ENCODE results near the gene MRPS14.
A peak's percentile ranks its signal among the peaks of the same experiment; 100 is the strongest.

Gene MRPS14

DNA sequence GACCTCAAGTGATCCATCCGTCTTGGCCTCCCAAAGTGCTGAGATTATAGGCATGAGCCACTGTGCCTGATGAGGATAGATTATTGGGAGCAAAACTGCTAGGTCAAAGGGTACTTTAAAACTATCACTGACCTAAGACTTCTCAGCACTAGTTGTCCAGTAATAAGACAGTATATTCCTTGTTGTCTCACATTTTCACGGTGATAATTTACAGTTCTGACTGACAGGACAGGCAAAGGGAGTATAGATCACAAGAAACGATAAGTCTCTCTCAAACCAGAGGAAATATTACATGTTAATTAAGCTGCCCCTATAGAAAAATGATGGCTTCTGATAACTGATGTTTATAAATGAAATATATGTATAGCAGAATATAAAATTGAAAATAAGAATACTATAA is 3.7 kb downstream of the MRPS14 start:
- no peak for DNase-seq

DNA sequence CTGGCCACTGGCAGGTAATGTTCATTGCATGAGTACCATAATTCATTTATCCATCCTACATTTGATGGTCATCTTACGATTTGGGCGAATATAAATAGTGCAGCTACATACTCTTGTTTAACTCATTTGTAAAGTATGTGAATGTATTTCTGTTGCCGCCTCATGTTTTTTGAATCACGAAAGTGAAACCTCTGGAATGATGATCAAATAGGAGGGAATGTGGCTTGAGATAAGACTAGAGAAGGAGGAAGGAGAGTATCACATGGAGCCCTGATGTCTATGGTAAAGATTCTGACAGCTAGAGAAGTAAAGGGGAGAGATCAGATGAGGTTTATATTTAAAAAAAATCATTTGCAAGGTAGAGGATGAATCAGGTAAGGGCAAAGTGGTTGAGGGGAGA is 8.0 kb downstream of the MRPS14 start:
- DNase-seq = no peak

DNA sequence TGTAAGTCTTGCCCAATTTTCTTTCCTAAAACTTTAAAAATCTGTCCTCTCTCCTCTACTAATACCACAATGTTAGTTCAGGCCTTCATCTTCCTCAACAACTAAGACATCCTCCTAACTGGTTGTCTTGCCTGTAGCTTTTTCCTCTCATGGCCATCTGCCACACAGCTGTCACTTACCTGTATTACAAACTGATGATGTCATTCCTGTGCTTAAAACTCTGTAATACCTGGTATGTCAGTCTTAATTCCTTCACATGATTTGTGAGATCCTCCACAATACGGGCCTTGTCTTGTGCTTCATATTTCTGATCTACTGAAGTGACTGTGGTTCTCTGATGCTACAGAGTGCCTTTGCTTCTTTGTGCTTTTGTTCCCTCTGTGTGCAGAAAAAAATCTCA is 9.8 kb downstream of the MRPS14 start:
- no peak for DNase-seq

DNA sequence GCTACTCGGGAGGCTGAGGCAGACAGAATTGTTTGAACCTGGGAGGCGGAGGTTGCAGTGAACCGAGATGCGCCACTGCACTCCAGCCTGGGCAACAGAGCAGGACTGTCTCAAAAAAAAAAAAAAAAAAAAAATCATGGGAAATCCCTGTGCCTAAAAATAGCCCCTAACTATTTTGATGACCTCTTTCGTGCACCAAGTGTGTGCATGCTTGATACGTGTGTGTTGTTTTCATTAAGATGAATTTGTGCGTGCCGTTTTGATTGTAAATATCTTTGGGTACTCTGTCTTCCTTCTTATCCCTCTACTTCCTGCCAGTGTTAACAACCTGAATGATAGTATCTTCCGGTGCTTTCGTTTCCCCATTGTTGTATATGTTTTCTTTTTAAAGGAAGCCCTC is 13.7 kb downstream of the MRPS14 start:
- no peak for DNase-seq

DNA sequence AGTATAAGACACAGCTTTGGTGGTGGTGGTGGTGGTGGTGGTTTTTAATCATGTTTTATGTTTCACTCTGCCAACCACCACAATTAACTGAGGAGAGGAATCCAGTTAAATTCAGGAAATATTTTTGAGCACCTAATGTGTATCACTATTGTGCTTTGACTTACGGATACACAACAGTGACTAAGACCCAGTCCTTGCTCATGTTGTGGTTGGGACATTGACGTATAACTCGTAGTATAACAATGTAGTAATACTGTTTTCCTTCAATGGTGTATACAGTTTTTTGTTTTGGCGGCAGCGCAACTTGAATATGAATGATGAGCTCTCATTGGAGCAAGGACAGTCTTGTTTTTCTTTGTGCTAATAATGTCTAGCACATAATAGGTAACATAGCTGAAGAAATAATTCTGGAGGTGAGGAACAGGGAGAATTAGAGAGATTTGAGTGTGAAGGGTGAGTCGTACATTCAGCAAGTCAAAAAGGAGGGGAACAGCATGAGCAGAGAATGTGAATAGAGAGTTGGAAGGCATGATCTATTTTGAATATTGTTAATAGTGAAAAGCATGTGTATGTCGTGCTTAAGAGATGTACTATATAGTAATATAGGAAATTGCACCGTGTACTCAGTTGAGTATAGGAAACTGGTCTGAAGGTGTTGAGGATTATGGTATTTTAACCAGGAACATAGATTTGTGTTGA is 18.0 kb downstream of the MRPS14 start:
- peak; percentile 18 for DNase-seq

DNA sequence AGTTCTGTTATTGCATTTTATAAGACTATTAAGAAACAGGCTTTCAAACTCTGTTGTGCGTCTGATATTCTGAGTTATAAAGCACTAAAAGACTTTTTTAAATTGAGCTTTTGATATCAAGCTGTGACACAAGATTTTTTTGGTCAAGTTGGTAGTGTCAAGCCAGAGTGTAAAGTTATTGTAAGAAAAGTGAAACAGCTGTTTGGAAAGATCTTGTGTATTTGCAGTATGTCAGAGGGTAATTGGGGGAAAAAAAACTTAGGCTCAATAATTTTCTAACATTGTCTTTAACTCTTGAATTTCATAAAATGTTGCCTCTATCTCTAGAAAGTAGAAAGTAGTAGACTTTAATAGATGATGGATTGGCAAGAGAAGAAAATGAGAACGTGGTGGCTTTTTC is 19.7 kb downstream of the MRPS14 start:
- no peak for DNase-seq

DNA sequence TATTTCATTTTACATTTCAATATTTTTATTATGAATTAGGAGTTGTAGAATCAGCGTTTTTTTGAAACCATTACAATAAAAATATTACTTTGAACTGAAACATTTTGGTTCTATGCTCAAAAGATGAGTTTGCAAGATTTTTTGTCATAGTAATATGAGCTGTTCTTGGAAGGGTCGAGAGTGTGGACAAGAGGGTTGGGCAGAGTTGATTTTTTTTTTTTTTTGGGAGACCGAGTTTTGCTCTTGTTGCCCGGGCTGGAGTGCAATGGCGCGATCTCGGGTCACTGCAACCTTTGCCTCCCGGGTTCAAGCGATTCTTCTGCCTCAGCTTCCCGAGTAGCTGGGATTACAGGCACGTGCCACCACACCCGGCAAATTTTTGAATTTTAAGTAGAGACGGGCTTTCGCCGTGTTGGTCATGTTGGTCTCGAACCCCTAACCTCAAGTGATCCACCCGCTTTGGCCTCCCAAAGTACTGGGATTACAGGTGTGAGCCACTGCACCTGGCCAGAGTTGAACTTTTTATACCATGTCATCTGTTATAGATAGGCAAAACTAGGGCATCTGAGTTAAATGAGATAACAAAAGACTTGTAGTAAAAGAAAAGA is 20.2 kb downstream of the MRPS14 start:
- DNase-seq = no peak

DNA sequence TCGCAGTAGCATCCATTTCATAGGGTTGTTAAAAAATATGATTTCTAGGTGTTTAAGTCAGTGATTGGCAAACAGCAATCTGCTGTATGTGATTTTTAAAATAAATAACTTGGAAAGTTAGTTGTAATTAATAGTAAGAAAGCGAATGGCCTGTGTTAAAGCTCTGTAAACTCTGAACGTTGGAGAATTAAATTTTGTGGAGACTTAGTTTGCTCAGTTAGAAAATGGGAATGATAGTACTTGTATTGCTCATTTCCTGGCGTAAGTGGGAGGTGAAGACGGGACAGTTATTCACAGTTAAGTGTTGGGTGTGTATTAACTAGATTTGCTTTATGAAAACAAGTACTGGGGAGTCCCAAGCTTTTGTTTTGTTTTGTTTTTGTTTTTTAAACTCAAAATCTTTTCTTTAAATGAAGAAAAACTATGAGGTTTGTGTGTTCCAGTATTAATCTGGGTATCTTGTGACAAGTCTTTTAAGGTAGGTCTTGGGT is 22.5 kb downstream of the MRPS14 start:
- DNase-seq = peak; percentile 50

DNA sequence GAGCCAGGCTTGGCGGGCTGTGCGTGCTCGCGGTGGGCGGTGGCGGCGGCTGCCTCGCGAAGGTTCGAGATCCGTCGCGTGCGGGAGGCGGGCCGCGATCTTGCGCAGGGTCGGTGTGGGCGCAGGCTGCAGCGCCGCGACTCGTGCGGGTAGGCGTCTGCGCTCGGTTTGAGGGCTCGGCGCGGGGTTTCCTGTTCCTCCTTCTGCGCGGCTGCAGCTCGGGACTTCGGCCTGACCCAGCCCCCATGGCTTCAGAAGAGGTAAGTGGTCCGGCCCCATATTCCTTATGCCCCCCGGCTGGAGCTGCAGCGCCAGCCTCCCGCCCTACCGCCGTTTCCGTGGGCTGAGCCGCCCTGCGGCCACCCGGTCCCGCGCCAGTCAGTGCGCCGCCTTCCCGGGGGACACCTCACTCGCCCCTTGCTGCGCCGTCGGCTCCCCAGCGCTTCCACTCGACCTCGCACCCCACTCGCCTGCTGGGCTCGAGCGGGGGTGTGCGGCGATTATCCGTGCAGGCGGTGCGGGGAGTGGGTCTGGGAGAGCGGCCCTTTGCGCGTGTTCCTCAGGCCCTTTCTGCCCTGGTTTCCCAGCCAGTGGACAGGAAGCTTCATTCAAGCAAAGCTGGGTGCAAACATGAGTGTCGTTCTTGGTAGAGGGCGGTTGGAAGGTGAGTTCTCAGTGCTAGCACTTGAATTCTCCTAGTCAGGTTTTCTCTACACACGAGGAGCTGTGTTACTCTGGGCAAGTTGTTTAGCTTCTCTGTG is 23.1 kb downstream of the MRPS14 start, which contains the start of gene CACYBP:
Gene CACYBP, plus strand, starts transcription at position 12 of the 761 bp plus-strand sequence. Its CDS starts 234 bp downstream, at position 246.
- DNase-seq = peak; percentile 44

DNA sequence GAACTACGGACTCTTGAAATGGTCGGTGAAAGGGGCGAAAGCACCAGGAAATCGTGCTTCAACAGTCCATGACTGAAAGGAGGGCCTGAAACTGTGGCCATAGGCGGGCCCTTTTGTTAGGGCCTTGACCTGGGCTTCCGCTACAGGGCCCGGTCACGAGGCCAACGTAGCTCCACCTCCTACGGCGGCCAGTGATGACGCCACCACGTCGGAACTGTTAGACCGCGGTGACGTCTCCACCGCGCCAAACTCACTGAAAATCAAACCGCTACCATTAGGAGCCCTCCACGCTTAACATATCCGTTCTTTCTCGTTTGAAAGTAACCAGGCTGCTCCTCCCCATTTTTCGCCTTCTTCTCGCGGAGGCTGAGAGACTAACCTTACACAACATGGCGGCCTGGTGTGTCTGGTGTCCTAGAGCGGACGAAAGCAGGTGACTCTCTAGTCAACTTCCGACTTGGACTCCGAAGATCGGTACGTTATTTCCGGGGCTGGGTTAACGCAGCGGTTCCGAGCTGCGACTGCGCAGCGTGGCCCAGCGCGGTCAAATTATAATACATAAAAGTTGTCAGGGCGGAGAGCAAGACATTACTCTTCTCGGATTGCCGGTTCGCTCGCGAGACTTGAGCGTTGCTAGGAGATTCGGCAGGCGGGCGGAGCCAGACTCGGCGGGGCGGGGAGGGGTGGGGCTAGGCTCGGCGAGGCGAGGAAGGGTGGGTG is 23.8 kb downstream of the MRPS14 start:
- peak; percentile 98 for DNase-seq

DNA sequence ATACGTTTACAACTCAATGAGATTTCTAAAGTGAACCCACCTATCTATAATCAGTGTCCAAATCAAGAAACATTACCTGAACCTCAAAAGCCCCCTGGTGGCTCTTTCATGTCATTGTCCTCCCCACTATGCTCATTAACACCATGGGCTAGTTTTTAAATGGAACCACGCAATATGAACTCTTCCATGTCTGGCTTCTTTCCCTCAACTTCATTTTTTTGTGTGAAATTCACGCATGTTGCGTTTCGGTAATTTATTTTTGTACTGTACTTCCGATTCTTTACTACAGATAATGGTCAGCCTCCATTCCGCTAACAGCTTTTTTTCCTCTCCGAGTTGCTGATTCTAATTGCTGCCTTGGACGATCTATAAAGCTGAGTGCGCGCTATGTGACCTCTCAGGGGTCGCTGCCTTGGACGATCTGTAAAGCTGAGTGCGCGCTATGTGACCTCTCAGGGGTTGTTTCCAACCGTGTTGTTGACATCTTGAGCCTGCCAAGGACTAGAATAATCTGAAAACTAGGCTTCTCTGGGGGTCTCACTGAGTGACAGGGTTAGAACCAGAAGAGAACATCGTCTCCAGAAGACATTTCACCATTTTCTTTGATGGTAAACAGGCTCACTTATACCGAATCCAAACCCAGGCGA is 24.5 kb downstream of the MRPS14 start:
- peak; percentile 70 for DNase-seq

DNA sequence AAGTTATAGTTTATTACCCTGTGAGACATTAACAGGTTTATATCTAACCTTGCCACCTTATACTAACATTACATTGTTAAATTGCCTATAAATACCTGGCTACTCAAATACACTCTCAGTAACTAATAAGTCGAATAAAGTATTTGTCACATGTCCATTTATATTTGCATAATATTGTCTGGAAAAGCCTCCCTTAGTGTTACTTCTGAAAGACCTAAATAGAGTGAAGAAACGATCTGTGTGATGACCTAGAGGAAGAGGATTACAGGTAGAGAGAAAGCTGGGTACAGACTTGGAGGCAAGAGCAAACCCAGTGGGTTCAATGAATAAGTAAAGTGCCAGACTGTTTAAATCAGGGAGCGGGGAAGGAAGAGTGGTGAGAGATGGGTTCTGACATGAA is 26.2 kb downstream of the MRPS14 start:
- no peak for DNase-seq

DNA sequence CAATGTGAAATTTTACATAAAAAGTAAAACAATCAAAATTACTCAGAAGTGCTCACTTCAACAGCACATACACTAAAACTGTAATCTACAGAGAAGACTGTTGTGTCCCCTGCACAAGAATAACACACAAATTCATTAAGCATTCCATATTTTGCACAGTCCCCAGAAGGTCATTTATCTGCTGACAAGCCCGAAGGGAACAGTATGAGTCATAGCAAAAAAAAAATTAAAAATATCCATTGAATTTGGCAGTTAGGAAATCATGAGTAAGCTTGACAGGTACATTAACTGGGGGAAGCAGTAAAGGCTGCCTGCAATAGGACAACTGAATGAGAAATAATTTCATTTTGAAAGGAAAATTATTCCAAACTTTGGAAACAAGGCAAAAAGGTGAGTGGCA is 26.7 kb downstream of the MRPS14 start:
- DNase-seq = no peak

DNA sequence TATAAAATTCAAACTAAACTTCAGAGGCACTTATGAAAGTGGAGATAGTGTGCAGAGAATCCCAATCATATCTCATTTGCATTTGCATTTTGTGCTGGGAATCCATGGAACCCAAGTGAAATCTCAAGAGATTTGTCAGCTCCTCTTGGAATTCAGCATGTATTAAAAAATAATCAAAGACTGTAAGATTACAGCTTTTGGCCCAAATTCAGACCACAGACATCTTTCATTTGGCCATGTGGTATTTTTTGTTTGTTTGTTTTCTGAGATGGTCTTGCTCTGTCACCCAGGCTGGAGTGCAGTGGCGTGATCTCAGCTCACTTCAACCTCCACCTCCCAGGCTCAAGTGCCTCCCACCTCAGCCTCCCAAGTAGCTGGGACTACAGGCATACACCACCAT is 27.3 kb downstream of the MRPS14 start:
- no peak for DNase-seq

DNA sequence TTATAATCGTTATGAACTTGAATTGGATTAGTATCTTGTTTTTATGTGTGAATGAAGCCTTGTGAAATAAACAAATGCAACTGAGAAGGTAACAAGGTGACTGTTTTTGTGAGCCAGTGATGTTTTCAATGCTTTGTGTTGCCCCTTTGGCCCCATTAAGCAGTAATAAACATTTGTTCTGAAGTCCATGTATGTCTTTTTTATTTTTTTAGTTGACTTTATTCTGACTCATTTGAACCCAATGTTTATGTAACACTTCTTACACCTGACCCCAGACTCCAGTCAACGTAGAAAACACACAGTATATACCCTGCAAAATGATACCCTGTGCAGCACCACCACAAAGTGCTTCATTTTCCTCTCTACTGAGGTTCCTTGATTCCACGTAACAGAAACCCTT is 28.1 kb downstream of the MRPS14 start:
- DNase-seq = no peak

DNA sequence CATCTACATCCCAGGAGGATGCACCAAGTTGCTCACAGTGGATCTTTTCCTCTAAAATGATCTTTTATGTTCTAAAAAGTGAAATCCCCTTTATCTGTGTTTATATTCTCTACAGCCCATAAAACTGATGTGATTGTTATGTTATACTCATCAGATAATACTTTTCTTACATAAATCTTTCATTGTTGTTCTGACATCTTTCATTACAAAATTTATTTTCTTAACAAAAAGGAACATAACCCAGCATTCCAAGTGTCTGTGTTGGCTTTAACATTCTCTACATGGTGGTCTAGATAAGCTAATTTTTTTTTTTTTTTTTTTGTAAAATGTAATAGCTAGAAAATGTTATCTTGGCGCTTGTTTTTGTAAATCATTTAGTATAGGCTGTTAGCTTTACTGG is 31.8 kb downstream of the MRPS14 start:
- DNase-seq = no peak

DNA sequence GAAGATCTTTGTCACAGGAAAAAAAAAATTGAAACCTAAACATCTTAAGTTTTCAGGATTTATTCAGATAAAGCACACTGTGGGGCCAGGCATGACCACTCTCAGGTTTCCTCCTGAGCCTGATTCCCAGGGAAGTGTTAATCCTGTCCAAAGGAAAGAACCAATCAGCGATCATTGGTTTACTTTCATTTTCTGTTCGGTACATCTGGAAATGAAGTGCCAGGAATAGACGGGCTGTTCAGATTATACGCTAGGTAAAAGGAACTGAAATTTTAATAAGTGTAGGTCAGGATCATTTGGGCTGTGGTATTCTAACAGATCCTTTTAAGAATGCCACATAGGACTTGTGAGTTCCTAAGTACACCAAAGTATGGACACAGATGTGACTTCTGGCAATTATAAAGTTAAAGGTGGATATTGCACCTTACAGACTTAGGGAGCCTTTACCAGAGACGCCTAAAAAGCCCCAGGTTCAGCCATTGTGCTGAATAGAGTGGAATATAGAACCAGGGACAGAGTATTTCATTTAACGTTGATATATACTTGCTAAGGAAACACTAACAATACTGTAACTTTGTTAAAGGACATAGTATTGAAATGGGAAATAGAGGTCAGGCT is 32.7 kb downstream of the MRPS14 start:
- no peak for DNase-seq

DNA sequence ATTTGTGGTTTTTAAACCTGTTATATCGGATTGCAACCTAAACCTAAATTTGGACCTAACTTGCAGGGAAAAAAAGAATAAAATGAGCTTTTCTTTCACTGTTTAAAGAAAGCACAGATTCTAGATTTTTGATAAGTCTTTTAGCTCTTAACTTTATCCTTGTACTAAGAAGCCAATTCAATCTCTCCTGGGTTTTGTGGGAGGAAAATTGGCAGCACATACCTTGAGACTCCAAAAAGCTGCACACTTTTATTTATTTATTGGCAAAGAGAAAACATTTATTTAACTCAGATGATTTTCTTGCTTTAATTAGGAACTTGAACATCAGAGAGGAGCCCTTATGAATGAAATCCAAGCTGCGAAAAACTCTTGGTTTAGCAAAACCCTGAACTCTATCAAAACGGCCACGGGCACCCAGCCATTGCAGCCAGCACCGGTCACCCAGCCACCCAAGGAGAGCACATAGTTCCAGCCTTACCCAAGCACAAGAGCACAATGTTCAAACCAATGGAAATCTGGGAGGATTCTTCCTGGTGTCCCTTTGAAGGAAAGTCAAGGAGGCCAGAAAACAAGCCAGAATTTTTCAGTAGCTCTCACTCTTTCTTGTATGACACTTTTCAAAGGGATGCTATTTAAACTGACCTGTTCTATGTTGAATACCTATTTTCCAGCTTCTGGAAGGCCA is 33.5 kb downstream of the MRPS14 start:
- no peak for DNase-seq

DNA sequence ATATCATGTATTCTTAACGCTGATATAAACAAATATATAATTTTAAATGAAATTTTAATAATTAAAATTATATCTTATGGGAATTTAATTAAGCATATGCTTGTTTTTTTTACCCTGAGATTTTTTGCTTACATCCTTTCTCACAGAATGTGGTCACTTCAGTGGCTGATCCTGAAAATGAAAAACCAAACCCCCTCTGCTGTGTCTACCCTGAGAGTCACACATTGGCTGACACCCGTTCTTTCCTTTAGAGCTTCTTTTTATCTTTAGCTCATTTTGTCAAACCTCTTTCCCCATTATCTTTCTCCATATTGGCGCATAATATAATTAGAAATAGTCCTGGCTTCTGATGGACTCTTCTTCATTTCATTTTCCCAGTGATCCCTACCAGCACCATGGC is 34.2 kb downstream of the MRPS14 start:
- no peak for DNase-seq

DNA sequence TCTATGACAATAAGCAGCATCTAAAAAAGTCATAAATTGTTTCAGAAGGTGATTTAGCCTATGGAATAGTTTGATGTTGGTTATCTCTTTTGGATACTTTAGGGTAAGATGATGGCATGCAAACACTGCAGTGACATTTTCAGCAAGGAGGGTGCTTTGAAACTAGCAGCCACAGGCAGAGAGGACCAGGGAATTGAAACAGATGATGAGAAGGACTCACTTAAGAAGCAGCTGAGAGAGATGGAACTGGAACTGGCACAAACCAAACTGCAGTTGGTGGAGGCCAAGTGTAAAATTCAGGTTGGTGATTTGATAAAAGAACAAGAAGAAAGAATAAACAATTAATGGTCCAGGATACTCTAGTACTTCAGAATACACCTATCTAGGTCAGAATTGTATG is 34.7 kb downstream of the MRPS14 start:
- DNase-seq = no peak

DNA sequence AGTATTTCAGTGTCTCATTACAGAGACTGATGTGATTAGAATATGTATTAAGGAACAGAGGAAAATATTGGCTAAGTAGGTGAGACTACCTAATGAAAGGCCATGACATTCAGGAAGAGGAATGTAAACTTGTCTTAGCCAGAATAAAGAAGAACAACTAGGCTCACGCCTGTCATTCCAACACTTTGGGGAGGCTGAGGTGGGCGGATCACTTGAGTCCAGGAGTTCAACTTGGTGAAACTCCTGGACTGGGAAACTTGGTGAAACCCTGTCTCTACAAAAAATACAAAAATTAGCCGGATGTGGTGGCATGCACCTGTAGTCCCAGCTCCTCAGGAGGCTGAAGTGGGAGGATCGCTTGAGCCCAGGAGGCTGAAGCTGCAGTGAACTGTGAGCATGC is 38.3 kb downstream of the MRPS14 start:
- DNase-seq = no peak

All from activated CD4-positive, alpha-beta T cell treated with anti-CD3 and anti-CD28 coated beads, Interleukin-2, Interleukin-6, amounts not matched to agents 100 ng/mL and 50 ng/mL, durations not matched to agents 16 hours and 8 hours (primary cell).